Endothelial cell of umbilical vein (primary cell): ENCODE results near the gene NCR2. TPM values are rescaled to one million over a fixed set of nuclear protein-coding genes. Genes with fewer than 3 reads are reported as not detected.

Experiments
- BruUV-seq: library from RNA; stranded (reverse); fragments of 400-500 nt; replicated peaks from 2 replicates; lab custom pipeline; 2021; lab: Mats Ljungman, UMichigan
- CTCF ChIA-PET: fragments of 300-600, 350-600 bp; sonication (Branson Sonifier 250); formaldehyde crosslinking; loops from one replicate; lab custom pipeline; 2021; ENCODE audit warnings: antibody characterized with exemption, inconsistent platforms; lab: Charles Lee
- POLR2A ChIA-PET: fragments of 300-600, 350-600 bp; sonication (Branson Sonifier 250); formaldehyde crosslinking; loops from one replicate; lab custom pipeline; 2021; ENCODE audit warnings: antibody characterized with exemption, inconsistent platforms; lab: Charles Lee
- DNase-seq: peaks from one replicate; pipeline ENCODE4 v3.0.0-alpha.2; 2011; ENCODE audit warnings: low read depth, low spot score
- FAIRE-seq: peaks from 2 replicates; lab custom pipeline; 2011; peaks lifted over from hg19 to GRCh38; lab: Jason Lieb, UNC
- H2AFZ ChIP-seq: 2 replicates; pipeline ENCODE4 v1.6.0; 2012; ENCODE audit warnings: low read depth, low read length, control low read depth, inconsistent platforms
- H3K27ac ChIP-seq: 2 replicates; pipeline ENCODE4 v1.5.1; 2011; ENCODE audit warnings: low read depth, mild to moderate bottlenecking, control low read depth, low read length, moderate library complexity; ENCODE audit not compliant: insufficient read depth
- H3K27me3 ChIP-seq, 2 experiments: 2 replicates each; pipeline versions ENCODE4 v1.6.0 to v1.6.1; 2011; ENCODE audit warnings: low read length in 2 of 2, mixed read lengths in 1 of 2; ENCODE audit not compliant: control insufficient read depth in 2 of 2, insufficient read depth in 2 of 2
- H3K36me3 ChIP-seq, 2 experiments: 2 replicates in 1 of 2; 3 replicates in 1 of 2; pipeline ENCODE4 v1.5.1; 2011; ENCODE audit warnings: low read length in 2 of 2, mild to moderate bottlenecking in 1 of 2, moderate library complexity in 1 of 2; ENCODE audit not compliant: control insufficient read depth in 2 of 2, insufficient read depth in 2 of 2; ENCODE audit errors: extremely low read depth in 1 of 2
- H3K4me1 ChIP-seq: 3 replicates; pipeline ENCODE4 v1.5.1; 2011; ENCODE audit warnings: mild to moderate bottlenecking, low read length; ENCODE audit not compliant: control insufficient read depth, insufficient read depth; ENCODE audit errors: extremely low read depth
- H3K4me2 ChIP-seq: 2 replicates; pipeline ENCODE4 v1.6.1; 2011; ENCODE audit warnings: low read length, control low read depth, mixed read lengths; ENCODE audit not compliant: insufficient read depth
- H3K4me3 ChIP-seq, 3 experiments: fragments of 200-600 bp in 1 of 3; sonication (generic), shearing (Covaris generic) in 1 of 3; replicated peaks in 1 of 3; 2 replicates each; pipeline ENCODE4 v1.5.1; 2011 to 2016; ENCODE audit warnings: control low read depth in 3 of 3, low read length in 3 of 3, mild to moderate bottlenecking in 2 of 3, inconsistent platforms in 1 of 3, low read depth in 1 of 3, moderate library complexity in 1 of 3; ENCODE audit not compliant: insufficient read depth in 1 of 3
- H3K79me2 ChIP-seq: 2 replicates; pipeline ENCODE4 v1.6.0; 2012; ENCODE audit warnings: low read length, inconsistent platforms; ENCODE audit not compliant: control insufficient read depth, insufficient read depth
- H3K9ac ChIP-seq: replicated peaks from 2 replicates; pipeline ENCODE3; 2011; ENCODE audit warnings: low read length, control low read depth; ENCODE audit not compliant: insufficient read depth; ENCODE audit errors: extremely low read depth
- H3K9me1 ChIP-seq: replicated peaks from 3 replicates; pipeline ENCODE4 v1.6.0; 2011; ENCODE audit warnings: mild to moderate bottlenecking, low read length; ENCODE audit not compliant: control insufficient read depth, insufficient read depth; ENCODE audit errors: extremely low read depth
- H3K9me3 ChIP-seq: replicated peaks from 2 replicates; pipeline ENCODE4 v1.5.1; 2012; ENCODE audit warnings: low read length, inconsistent platforms; ENCODE audit not compliant: control insufficient read depth, insufficient read depth
- H4K20me1 ChIP-seq: replicated peaks from 2 replicates; pipeline ENCODE3; 2011; ENCODE audit warnings: mild to moderate bottlenecking, low read length; ENCODE audit not compliant: control insufficient read depth, insufficient read depth; ENCODE audit errors: extremely low read depth
- GATA2 ChIP-seq: IDR thresholded peaks from 2 replicates; pipeline ENCODE4 v1.7.0; 2011; ENCODE audit warnings: low read depth, mild to moderate bottlenecking, moderate library complexity, mixed read lengths, low read length; ENCODE audit not compliant: insufficient read length, insufficient read depth
- POLR2AphosphoS5 ChIP-seq: IDR thresholded peaks from 2 replicates; pipeline ENCODE4 v1.6.1; 2012; ENCODE audit warnings: low read depth, mild to moderate bottlenecking, control low read depth, low read length, moderate library complexity; ENCODE audit not compliant: insufficient read depth
- dilution Hi-C: fragments of 300-500 bp; cut with MboI; formaldehyde crosslinking; loops from one replicate; pipeline ENCODE4 v1.15.0; 2019; ENCODE audit warnings: low sequenced_read_pairs; ENCODE audit not compliant: extremely low pct_ligation_motif_present
- intact Hi-C: fragments of 100-400 bp; cut with micrococcal nuclease; formaldehyde crosslinking; loops from one replicate; pipeline ENCODE4 v1.10.0; 2022
- polyA plus RNA-seq, 4 experiments: library from polyadenylated mRNA; depleted of rRNA in 3 of 4; stranded (reverse) in 3 of 4; unstranded in 1 of 4; fragments of >200 nt; gene quantifications; 2 replicates each; pipeline versions ENCODE4 v1.2.1 to v1.2.3, GENCODE V29; 2011 to 2012; ENCODE audit warnings: missing spikeins in 1 of 4
- total RNA-seq: library from RNA; stranded (reverse); gene quantifications from 2 replicates; pipeline ENCODE4 v1.2.3, GENCODE V29; 2021

NCR2 gene
- total and polyA plus RNA-seq, 2 donors (not counting 3 experiments of a cell fraction or from before 2014, with no cell fraction given): not detected

DNA sequence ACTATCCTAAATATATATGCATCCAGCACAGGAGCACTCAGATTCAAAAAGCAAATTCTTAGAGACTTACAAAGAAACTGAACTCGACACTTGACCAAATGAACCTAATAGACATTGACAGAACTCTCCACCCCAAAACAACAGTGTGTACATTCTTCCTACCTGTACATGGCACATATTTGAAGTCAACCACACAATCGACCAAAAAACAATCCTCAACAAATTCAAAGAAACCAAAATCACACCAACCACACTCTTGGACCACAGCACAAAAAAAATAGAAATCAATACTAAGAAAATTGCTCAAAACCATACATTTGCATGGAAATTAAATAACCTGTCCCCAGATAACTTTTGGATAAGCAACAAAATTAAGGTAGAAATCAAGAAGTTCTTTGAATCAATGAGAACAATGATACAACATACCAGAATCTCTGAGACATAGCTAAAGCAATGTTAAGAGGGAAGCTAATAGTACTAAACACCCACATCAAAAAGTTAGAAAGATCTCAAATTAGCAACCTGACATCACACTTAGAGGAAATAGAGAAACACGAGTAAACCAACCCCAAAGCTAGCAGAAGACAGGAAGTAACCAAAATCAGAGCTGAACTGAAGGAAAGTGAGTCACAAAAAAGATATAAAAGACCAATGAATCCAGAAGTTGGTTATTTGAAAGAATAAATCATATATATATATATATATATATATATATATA is 36.5 kb upstream of the NCR2 start:
- no peak overlapping the region for H3K9ac ChIP-seq
- no TSS peak for BruUV-seq
- TF ChIP-seq POLR2AphosphoS5: no peak
- H3K9me3 ChIP-seq: no peaks in the 10 kb centered on the region
- FAIRE-seq (no peak), DNase-seq (no peak)
- no peak overlapping the region for H2AFZ ChIP-seq
- H3K36me3 ChIP-seq: no peaks in the 10 kb centered on the region
- no peak overlapping the region for H3K4me2 ChIP-seq
- H3K4me1 ChIP-seq: no peaks in the 10 kb centered on the region
- H3K27me3 ChIP-seq: peaks cover 0 to 10% of the 10 kb centered on the region in 2 experiments
- dilution Hi-C loops: no loop called here
- CTCF ChIA-PET: no interaction called here
- no peaks in the 10 kb centered on the region for H3K9me1 ChIP-seq
- no peaks in the 10 kb centered on the region for H3K79me2 ChIP-seq
- POLR2A ChIA-PET: no interaction called here
- no peak overlapping the region for H3K27ac ChIP-seq
- H4K20me1 ChIP-seq: no peaks in the 10 kb centered on the region
- intact Hi-C loops: no loop called here
- H3K4me3 ChIP-seq: no peak overlapping the region

GRCh38 chr6:41302638-41303037 is 32.8 kb upstream of the NCR2 start:
- no peak overlapping the region for H3K27ac ChIP-seq
- no peak overlapping the region for H2AFZ ChIP-seq
- H3K4me1 ChIP-seq: no peaks in the 10 kb centered on the region
- peaks cover 20% of the 10 kb centered on the region in 2 experiments for H3K27me3 ChIP-seq
- CTCF ChIA-PET: no interaction called here
- no peaks in the 10 kb centered on the region for H3K36me3 ChIP-seq
- H4K20me1 ChIP-seq: no peaks in the 10 kb centered on the region
- H3K4me2 ChIP-seq: no peak overlapping the region
- intact Hi-C loops: no loop called here
- TF ChIP-seq GATA2: no peak
- no peak overlapping the region for H3K9ac ChIP-seq
- no peaks in the 10 kb centered on the region for H3K9me1 ChIP-seq
- no TSS peak for BruUV-seq
- H3K9me3 ChIP-seq: no peaks in the 10 kb centered on the region
- H3K79me2 ChIP-seq: no peaks in the 10 kb centered on the region
- POLR2A ChIA-PET: no interaction called here
- dilution Hi-C loops: no loop called here
- DNase-seq (no peak), FAIRE-seq (no peak)
- no peak overlapping the region for H3K4me3 ChIP-seq
